ENCODE results near the gene MAML2.

MAML2 gene

DNA sequence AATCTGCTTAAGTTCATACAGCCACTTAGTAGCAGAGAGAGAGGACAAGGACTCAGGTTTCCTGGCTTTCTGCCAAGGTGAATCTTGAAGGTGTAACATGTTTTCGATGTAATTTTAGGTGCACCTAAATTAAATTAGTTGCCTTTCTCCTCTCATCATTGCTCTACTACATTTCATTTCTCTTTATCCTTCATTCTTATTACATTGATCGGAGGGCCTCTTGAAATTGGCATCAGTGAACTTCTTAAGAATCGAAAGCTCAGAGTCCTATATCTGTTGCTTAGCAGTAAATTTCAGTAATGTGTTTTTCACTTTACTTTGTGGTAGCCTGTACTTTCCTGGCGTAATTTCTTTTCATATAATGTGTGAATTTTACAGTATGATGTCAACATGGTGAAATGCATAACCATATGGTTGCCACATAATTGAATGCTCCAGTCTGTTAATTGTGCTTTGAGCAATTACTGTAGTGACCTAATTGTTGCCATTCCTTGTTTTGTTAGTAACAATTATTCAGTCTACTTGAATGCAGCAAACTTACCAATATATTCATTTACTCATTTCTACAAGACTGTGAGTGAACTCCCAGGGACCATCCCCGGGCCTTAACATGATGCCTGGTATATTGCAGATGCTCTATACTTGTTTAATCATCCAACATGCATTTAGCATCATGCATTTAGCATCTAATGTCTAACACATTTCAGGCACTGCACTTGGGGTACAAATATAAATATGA lies 138.1 kb downstream of the MAML2 start:
- H3K9me3 ChIP-seq (ENCODE audit: low read length) = no peaks in the 10 kb centered on the region
- peaks cover 33% of the 10 kb centered on the region for H3K4me1 ChIP-seq (ENCODE audit: insufficient read depth, low read length)
- H2AFZ ChIP-seq (ENCODE audit: low read depth, low read length) = no peak overlapping the region
- no peaks in the 10 kb centered on the region for H3K27me3 ChIP-seq (ENCODE audit: insufficient read depth, low read length)
- H3K4me3 ChIP-seq (ENCODE audit: low read length) = no peak overlapping the region
- no peaks in the 10 kb centered on the region for H3K36me3 ChIP-seq (ENCODE audit: insufficient read depth, low read length)

- H3K36me3 ChIP-seq (ENCODE audit: insufficient read depth, low read length) = no peaks in the 10 kb centered on the region
- no peak overlapping the region for H2AFZ ChIP-seq (ENCODE audit: low read depth, low read length)
- peaks cover 33% of the 10 kb centered on the region for H3K4me1 ChIP-seq (ENCODE audit: insufficient read depth, low read length)
- no peaks in the 10 kb centered on the region for H3K9me3 ChIP-seq (ENCODE audit: low read length)
- no peak overlapping the region for H3K4me3 ChIP-seq (ENCODE audit: low read length)
- H3K27me3 ChIP-seq (ENCODE audit: insufficient read depth, low read length) = no peaks in the 10 kb centered on the region
Observed at GRCh38 chr11:96204366-96204659, 138.7 kb downstream of the MAML2 start.

GRCh38 chr11:96203567-96204365 lies 139.2 kb downstream of the MAML2 start:
- H3K4me3 ChIP-seq (ENCODE audit: low read length) = no peak overlapping the region
- peaks cover 2% of the 10 kb centered on the region for H3K9me3 ChIP-seq (ENCODE audit: low read length)
- H2AFZ ChIP-seq (ENCODE audit: low read depth, low read length) = no peak overlapping the region
- peaks cover 33% of the 10 kb centered on the region for H3K4me1 ChIP-seq (ENCODE audit: insufficient read depth, low read length)
- H3K36me3 ChIP-seq (ENCODE audit: insufficient read depth, low read length) = no peaks in the 10 kb centered on the region
- no peaks in the 10 kb centered on the region for H3K27me3 ChIP-seq (ENCODE audit: insufficient read depth, low read length)

DNA sequence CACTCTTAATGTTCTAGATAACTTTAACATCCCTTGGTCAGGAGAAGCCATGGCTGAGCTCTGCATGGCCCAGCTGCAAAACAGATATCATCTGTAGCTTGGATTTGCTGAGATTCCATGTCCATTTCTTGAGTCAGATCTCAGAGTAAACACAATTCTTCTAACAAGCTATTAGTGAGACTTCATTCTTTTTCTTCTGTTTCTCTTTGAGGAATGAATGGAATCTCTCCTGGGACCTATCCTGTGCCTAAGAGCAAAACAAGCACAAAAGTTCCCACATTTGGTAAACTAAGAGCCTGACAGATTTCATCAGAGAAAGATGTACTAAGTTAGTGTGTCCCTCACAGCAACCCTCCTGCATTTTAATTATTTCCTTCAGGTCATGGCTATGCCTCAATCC lies 142.8 kb downstream of the MAML2 start:
- Histone ChIP-seq H3K9me3 (ENCODE audit: low read length) (peaks cover 2% of the 10 kb centered on the region), H3K36me3 (ENCODE audit: insufficient read depth, low read length) (no peaks in the 10 kb centered on the region), H3K4me1 (ENCODE audit: insufficient read depth, low read length) (peaks cover 33% of the 10 kb centered on the region), H3K27me3 (ENCODE audit: insufficient read depth, low read length) (no peaks in the 10 kb centered on the region), H2AFZ (ENCODE audit: low read depth, low read length) (no peak overlapping the region), H3K4me3 (ENCODE audit: low read length) (no peak overlapping the region)

- Histone ChIP-seq H3K4me3 (ENCODE audit: low read length) (no peak overlapping the region), H3K9me3 (ENCODE audit: low read length) (peaks cover 2% of the 10 kb centered on the region), H3K36me3 (ENCODE audit: insufficient read depth, low read length) (no peaks in the 10 kb centered on the region), H3K27me3 (ENCODE audit: insufficient read depth, low read length) (no peaks in the 10 kb centered on the region), H3K4me1 (ENCODE audit: insufficient read depth, low read length) (peaks cover 38% of the 10 kb centered on the region), H2AFZ (ENCODE audit: low read depth, low read length) (no peak overlapping the region)
Observed at GRCh38 chr11:96199563-96200025, 143.4 kb downstream of the MAML2 start.

- Histone ChIP-seq H3K27me3 (ENCODE audit: insufficient read depth, low read length) (no peaks in the 10 kb centered on the region), H2AFZ (ENCODE audit: low read depth, low read length) (no peak overlapping the region), H3K9me3 (ENCODE audit: low read length) (peaks cover 2% of the 10 kb centered on the region), H3K4me3 (ENCODE audit: low read length) (no peak overlapping the region), H3K4me1 (ENCODE audit: insufficient read depth, low read length) (peaks cover 54% of the 10 kb centered on the region), H3K36me3 (ENCODE audit: insufficient read depth, low read length) (no peaks in the 10 kb centered on the region)
Observed at GRCh38 chr11:96197801-96198701, 144.9 kb downstream of the MAML2 start.

DNA sequence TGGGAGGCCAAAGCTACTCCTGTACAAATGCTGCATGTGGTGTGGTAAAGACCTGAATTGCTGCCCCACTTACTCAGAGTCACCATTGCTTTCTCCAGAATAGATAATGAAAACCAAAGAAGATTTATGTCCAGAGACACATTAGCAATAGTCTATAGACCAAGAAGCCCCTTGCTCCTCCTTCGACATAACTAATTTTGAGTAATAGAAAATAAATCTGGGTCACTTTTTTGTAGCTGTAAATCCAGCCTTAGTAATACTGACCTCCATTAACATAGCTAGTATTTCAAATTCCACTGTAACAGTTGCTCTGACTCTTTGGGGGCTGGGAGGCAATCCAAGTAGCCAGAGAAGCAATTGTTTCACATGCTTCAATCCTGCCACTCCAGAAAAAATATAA lies 145.9 kb downstream of the MAML2 start:
- Histone ChIP-seq H2AFZ (ENCODE audit: low read depth, low read length) (no peak overlapping the region), H3K4me3 (ENCODE audit: low read length) (no peak overlapping the region), H3K4me1 (ENCODE audit: insufficient read depth, low read length) (peaks cover 54% of the 10 kb centered on the region), H3K9me3 (ENCODE audit: low read length) (peaks cover 2% of the 10 kb centered on the region), H3K27me3 (ENCODE audit: insufficient read depth, low read length) (no peaks in the 10 kb centered on the region), H3K36me3 (ENCODE audit: insufficient read depth, low read length) (no peaks in the 10 kb centered on the region)

DNA sequence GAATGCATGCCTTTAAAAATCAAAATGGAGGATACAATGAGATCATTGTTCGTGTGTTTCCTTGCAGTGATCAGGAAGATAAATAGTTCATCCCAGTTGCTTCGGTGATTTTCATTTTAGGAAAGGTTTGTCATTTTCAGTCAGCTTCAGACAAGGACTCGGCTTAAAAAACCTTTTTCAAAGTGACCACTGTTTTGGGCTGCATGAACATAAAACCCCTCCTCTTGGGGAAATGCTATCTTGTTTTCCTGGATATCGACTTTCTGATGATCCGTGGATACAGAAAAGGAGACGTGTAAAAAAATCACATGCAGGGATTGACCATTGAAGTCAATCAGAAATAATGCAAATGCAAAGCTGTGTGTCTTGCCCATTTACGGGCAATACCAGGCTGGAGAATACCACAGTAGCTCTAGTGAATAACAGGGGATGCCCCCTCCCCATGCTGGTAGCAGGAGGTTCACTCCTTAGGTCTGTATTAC lies 146.8 kb downstream of the MAML2 start:
- H3K27me3 ChIP-seq (ENCODE audit: insufficient read depth, low read length) = no peaks in the 10 kb centered on the region
- no peak overlapping the region for H2AFZ ChIP-seq (ENCODE audit: low read depth, low read length)
- no peaks in the 10 kb centered on the region for H3K36me3 ChIP-seq (ENCODE audit: insufficient read depth, low read length)
- peaks cover 2% of the 10 kb centered on the region for H3K9me3 ChIP-seq (ENCODE audit: low read length)
- H3K4me1 ChIP-seq (ENCODE audit: insufficient read depth, low read length) = peaks cover 54% of the 10 kb centered on the region
- no peak overlapping the region for H3K4me3 ChIP-seq (ENCODE audit: low read length)

GRCh38 chr11:96195671-96196070 lies 147.3 kb downstream of the MAML2 start:
- peaks cover 2% of the 10 kb centered on the region for H3K9me3 ChIP-seq (ENCODE audit: low read length)
- no peaks in the 10 kb centered on the region for H3K36me3 ChIP-seq (ENCODE audit: insufficient read depth, low read length)
- H3K4me1 ChIP-seq (ENCODE audit: insufficient read depth, low read length) = peaks cover 53% of the 10 kb centered on the region
- no peak overlapping the region for H3K4me3 ChIP-seq (ENCODE audit: low read length)
- H3K27me3 ChIP-seq (ENCODE audit: insufficient read depth, low read length) = no peaks in the 10 kb centered on the region
- no peak overlapping the region for H2AFZ ChIP-seq (ENCODE audit: low read depth, low read length)

DNA sequence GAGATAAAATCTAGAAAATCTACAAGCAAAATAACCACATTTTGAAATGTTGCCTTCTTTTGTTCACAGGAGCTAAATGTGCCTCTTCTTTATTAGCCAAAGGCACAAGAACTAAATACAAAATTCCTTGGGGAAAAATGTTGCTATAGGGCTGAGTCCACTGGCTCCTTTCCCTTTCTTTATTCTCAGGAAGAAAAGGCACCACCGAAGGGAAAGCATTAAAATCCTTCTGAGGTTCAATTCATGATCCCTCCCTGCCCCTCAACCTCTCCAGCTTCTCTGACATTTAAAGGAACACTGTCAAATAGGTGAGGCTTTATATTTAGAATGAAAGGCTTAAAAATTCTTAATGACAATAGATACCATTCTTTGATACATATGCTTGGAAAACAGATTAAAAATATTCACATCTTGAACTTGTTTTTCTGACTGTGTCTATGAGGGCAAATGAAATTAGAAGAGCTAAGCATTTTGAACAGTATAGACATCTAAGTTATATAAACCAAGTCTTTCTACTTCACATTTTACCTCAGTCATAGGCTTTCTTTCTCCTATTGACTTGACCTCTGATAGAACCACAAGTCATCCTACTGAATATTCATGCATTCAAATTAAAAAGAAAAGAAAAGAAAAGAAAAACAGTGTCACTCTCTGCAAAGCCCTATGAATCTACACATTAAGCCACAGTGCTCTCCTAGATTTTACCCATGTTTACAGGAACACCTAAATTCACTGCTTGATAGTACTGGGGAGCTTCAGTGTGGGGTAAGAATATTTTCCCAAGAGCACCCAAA lies 148.2 kb downstream of the MAML2 start:
- H3K27me3 ChIP-seq (ENCODE audit: insufficient read depth, low read length) = no peaks in the 10 kb centered on the region

DNA sequence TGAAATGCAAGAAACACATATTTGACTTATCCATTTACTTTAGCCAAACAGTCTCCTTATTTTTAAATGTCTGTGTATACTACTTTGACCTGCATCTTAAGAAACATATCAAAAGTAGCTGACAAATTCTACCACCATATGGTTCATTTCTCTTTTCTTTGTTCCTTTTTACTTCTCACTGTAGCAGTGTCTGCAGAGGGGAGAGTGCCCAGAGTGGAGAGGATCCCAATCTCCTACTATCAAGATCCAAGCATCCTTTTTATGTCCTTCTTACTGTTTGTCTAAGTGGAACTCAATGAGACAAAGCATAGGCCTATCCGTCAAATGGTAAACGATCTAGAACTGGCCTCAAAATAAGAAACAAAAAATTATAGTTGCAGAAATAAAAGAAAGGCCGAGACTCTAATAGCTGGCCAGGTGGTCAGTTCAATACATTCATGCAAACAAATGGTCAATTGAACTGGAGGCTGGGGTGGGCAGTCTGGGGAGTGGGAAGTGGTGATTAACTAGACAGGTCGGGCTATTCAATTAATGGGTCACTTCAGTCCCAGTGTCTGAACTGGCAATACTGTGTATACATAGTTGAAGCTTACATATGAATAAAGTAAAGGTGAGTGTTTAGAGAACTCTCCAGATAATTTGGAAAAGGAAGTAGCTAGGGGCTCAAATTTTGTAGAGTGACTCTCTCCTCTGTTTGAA lies 149.1 kb downstream of the MAML2 start:
- Histone ChIP-seq H3K27me3 (ENCODE audit: insufficient read depth, low read length) (no peaks in the 10 kb centered on the region), H3K4me3 (ENCODE audit: low read length) (no peak overlapping the region), H3K4me1 (ENCODE audit: insufficient read depth, low read length) (peaks cover 51% of the 10 kb centered on the region), H2AFZ (ENCODE audit: low read depth, low read length) (no peak overlapping the region), H3K9me3 (ENCODE audit: low read length) (no peaks in the 10 kb centered on the region), H3K36me3 (ENCODE audit: insufficient read depth, low read length) (no peaks in the 10 kb centered on the region)

More for the DNA sequence above, 148.2 kb downstream of the MAML2 start:
- no peaks in the 10 kb centered on the region for H3K36me3 ChIP-seq (ENCODE audit: insufficient read depth, low read length)
- peak overlapping the region; percentile 13 for H2AFZ ChIP-seq (ENCODE audit: low read depth, low read length)
- peaks cover 46% of the 10 kb centered on the region for H3K4me1 ChIP-seq (ENCODE audit: insufficient read depth, low read length)
- peaks cover 2% of the 10 kb centered on the region for H3K9me3 ChIP-seq (ENCODE audit: low read length)
- no peak overlapping the region for H3K4me3 ChIP-seq (ENCODE audit: low read length)

DNA sequence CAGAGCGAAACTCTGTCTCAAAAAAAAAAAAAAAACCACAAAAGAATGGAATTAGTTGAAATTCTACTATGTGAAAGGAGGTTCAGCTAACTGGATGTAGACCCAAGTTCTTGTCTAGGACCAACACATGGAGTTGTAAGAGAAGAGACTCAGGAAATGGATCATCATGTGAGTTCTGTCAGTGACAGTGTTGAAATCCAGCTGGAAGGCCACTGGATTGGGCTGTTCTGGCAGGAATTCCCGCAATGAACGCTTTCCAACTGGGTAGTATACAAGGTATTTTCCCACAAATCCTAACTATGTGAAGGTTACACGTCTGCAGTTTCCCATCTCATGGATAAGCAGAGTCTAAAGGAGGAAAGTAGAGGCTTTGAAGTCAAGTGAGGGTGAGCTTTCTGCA lies 151.2 kb downstream of the MAML2 start:
- H3K27me3 ChIP-seq (ENCODE audit: insufficient read depth, low read length) = no peaks in the 10 kb centered on the region
- no peaks in the 10 kb centered on the region for H3K9me3 ChIP-seq (ENCODE audit: low read length)
- no peak overlapping the region for H3K4me3 ChIP-seq (ENCODE audit: low read length)
- H3K4me1 ChIP-seq (ENCODE audit: insufficient read depth, low read length) = peaks cover 51% of the 10 kb centered on the region
- H3K36me3 ChIP-seq (ENCODE audit: insufficient read depth, low read length) = no peaks in the 10 kb centered on the region
- H2AFZ ChIP-seq (ENCODE audit: low read depth, low read length) = no peak overlapping the region

Data from neuron (in vitro differentiated cells).